OCI-LY7 (cell line): Measurements from ENCODE around the gene ATP8B4. TPM values are rescaled to one million over a fixed set of nuclear protein-coding genes. Genes with fewer than 3 reads are reported as not detected.

Experiments
- BruUV-seq: library from RNA; stranded (reverse); fragments of 400-500 nt; replicated peaks from 2 replicates; lab custom pipeline; 2021; lab: Mats Ljungman, UMichigan
- CTCF ChIA-PET: fragments of 300-600 bp; sonication (Branson Sonifier 250); formaldehyde crosslinking; loops from one replicate; lab custom pipeline; 2022; ENCODE audit warnings: antibody characterized with exemption; ENCODE audit not compliant: unreplicated experiment; lab: Charles Lee
- POLR2A ChIA-PET: fragments of 300-600 bp; sonication (Branson Sonifier 250); formaldehyde crosslinking; loops from one replicate; lab custom pipeline; 2022; ENCODE audit warnings: antibody characterized with exemption; lab: Charles Lee
- DNase-seq: peaks from one replicate; pipeline ENCODE4 v3.0.0-alpha.2; 2015; ENCODE audit warnings: low spot score
- H2AFZ ChIP-seq: fragments of 200-600 bp; sonication (generic), shearing (Covaris generic); 2 replicates; pipeline ENCODE4 v1.6.1; 2014; ENCODE audit warnings: mild to moderate bottlenecking, antibody characterized with exemption, low read length, moderate library complexity
- H3K27ac ChIP-seq: fragments of 200-600 bp; sonication (generic); 2 replicates; pipeline ENCODE4 v1.5.1; 2014; ENCODE audit warnings: mixed run types, low read depth, mild to moderate bottlenecking, moderate library complexity, low read length, inconsistent platforms; ENCODE audit not compliant: poor library complexity, severe bottlenecking
- H3K36me3 ChIP-seq: fragments of 200-600 bp; sonication (generic); 2 replicates; pipeline ENCODE4 v1.6.1; 2014; ENCODE audit warnings: mild to moderate bottlenecking, antibody characterized with exemption, low read length, moderate library complexity, mixed read lengths; ENCODE audit not compliant: insufficient read depth
- H3K4me1 ChIP-seq: fragments of 200-600 bp; sonication (generic); 2 replicates; pipeline ENCODE4 v1.5.1; 2014; ENCODE audit warnings: mild to moderate bottlenecking, low read length; ENCODE audit not compliant: insufficient read depth, poor library complexity, severe bottlenecking
- H3K4me2 ChIP-seq: fragments of 200-600 bp; sonication (generic); 2 replicates; pipeline ENCODE4 v1.6.1; 2014; ENCODE audit warnings: mild to moderate bottlenecking, low read length
- H3K4me3 ChIP-seq: fragments of 200-600 bp; sonication (generic); 2 replicates; pipeline ENCODE4 v1.5.1; 2014; ENCODE audit warnings: mild to moderate bottlenecking, low read depth, low read length; ENCODE audit not compliant: poor library complexity, severe bottlenecking
- H3K79me2 ChIP-seq: fragments of 200-600 bp; sonication (generic); 2 replicates; pipeline ENCODE4 v1.6.1; 2016; ENCODE audit warnings: low read depth, mild to moderate bottlenecking, low read length, moderate library complexity, mixed read lengths; ENCODE audit not compliant: insufficient read depth
- H3K9me2 ChIP-seq: fragments of 200-600 bp; sonication (generic); 2 replicates; pipeline ENCODE4 v1.6.1; 2016; ENCODE audit warnings: mild to moderate bottlenecking, low read length, mixed read lengths; ENCODE audit not compliant: insufficient read depth
- H3K9me3 ChIP-seq: fragments of 200-600 bp; sonication (generic); 2 replicates; pipeline ENCODE4 v1.6.1; 2014; ENCODE audit warnings: mild to moderate bottlenecking, mixed run types, low read length, mixed read lengths
- H4K20me1 ChIP-seq: fragments of 200-600 bp; sonication (generic); 2 replicates; pipeline ENCODE4 v1.6.1; 2014; ENCODE audit warnings: mild to moderate bottlenecking, antibody characterized with exemption, low read length, moderate library complexity, mixed read lengths; ENCODE audit not compliant: insufficient read depth
- CTCF ChIP-seq: fragments of 200-600 bp; sonication (generic); conservative IDR thresholded peaks from 2 replicates; pipeline ENCODE4 v1.5.1; 2014; ENCODE audit warnings: mild to moderate bottlenecking, antibody characterized with exemption, low read length, moderate library complexity, mixed read lengths
- EZH2phosphoT487 ChIP-seq: fragments of 200-600 bp; sonication (generic); IDR thresholded peaks from 2 replicates; pipeline ENCODE4 v1.6.1; 2018; ENCODE audit warnings: low read depth, borderline replicate concordance, mild to moderate bottlenecking, mixed run types, antibody characterized with exemption, low read length, moderate library complexity, mixed read lengths
- intact Hi-C: fragments of 100-400 bp; cut with micrococcal nuclease; formaldehyde crosslinking; loops from one replicate; pipeline ENCODE4 v1.10.0; 2022; ENCODE audit not compliant: unreplicated experiment
- total RNA-seq, 2 experiments: library from RNA; depleted of rRNA in 1 of 2; stranded (reverse); fragments of >200 nt in 1 of 2; shearing (Covaris generic) in 1 of 2; gene quantifications; 2 replicates each; pipeline ENCODE4 v1.2.3, GENCODE V29; 2014 to 2022

ATP8B4 gene
- total RNA-seq, 2 experiments from 2014 or later = not detected

DNA sequence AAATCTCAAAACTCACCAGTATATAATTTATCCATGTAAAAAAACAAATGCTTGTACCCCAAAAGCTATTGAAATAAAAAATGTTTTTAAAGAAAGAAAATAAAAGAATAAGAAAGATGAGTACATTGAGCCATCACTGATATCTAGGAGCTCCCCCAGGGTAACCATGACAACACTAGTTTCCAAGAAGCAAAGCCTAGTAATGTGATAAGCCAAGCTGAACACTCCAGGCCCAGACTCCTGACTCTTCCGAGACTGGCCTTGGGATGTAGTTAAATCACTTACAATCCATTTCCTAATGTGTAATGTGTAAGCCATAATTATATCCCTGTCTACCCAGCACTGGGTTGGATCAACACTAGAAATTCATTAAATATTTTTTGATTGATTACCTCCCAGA lies 21.1 kb upstream of the ATP8B4 start:
- CTCF ChIA-PET = no interaction called here
- TF ChIP-seq EZH2phosphoT487 (no peak), CTCF (no peak)
- intact Hi-C loops = loop anchor here (10.0 kb wide), 1 partner anchor 1275 kb away; no protein-coding TSS in a partner anchor

GRCh38 chr15:50138391-50138790 lies 19.4 kb upstream of the ATP8B4 start:
- Histone ChIP-seq H3K4me3 (no peak overlapping the region), H3K4me1 (no peaks in the 10 kb centered on the region), H3K27ac (no peak overlapping the region), H3K9me3 (no peaks in the 10 kb centered on the region), H3K36me3 (no peaks in the 10 kb centered on the region), H4K20me1 (no peaks in the 10 kb centered on the region), H3K4me2 (no peak overlapping the region), H3K79me2 (no peaks in the 10 kb centered on the region), H3K9me2 (no peaks in the 10 kb centered on the region), H2AFZ (no peak overlapping the region)
- intact Hi-C loops = no loop called here
- no TSS peak for BruUV-seq
- ChIA-PET CTCF (no interaction called here), POLR2A (no interaction called here)
- TF ChIP-seq CTCF (no peak), EZH2phosphoT487 (no peak)
- no peak for DNase-seq

More for the DNA sequence above, 21.1 kb upstream of the ATP8B4 start:
- no peaks in the 10 kb centered on the region for H3K79me2 ChIP-seq
- no peaks in the 10 kb centered on the region for H3K4me1 ChIP-seq
- no peak overlapping the region for H3K4me2 ChIP-seq
- BruUV-seq = no TSS peak
- H3K9me3 ChIP-seq = no peaks in the 10 kb centered on the region
- no peak overlapping the region for H3K4me3 ChIP-seq
- H4K20me1 ChIP-seq = no peaks in the 10 kb centered on the region
- H3K27ac ChIP-seq = no peak overlapping the region
- H3K36me3 ChIP-seq = no peaks in the 10 kb centered on the region
- DNase-seq = no peak
- POLR2A ChIA-PET = interaction anchor here (0.6 kb wide), 1 partner anchor 780 kb away, joined by 3 read pairs; no protein-coding TSS in a partner anchor
- H3K9me2 ChIP-seq = no peaks in the 10 kb centered on the region
- H2AFZ ChIP-seq = no peak overlapping the region

GRCh38 chr15:50137893-50138292 lies 18.9 kb upstream of the ATP8B4 start:
- Histone ChIP-seq H3K36me3 (no peaks in the 10 kb centered on the region), H3K4me1 (no peaks in the 10 kb centered on the region), H4K20me1 (no peaks in the 10 kb centered on the region), H3K79me2 (no peaks in the 10 kb centered on the region), H3K9me3 (no peaks in the 10 kb centered on the region), H3K9me2 (no peaks in the 10 kb centered on the region), H3K27ac (no peak overlapping the region), H3K4me2 (no peak overlapping the region), H3K4me3 (no peak overlapping the region), H2AFZ (no peak overlapping the region)
- DNase-seq = no peak
- TF ChIP-seq CTCF = no peak
- no peak for TF ChIP-seq EZH2phosphoT487
- CTCF ChIA-PET = no interaction called here
- POLR2A ChIA-PET = no interaction called here
- intact Hi-C loops = no loop called here
- no TSS peak for BruUV-seq
